Stimulated activated CD8-positive, alpha-beta memory T cell treated with anti-CD3 and anti-CD28 coated beads, Interleukin-4, amount 100 ng/mL, for 48 hours (primary cell): ENCODE results near the gene DLGAP5.

Source experiments
- DNase-seq: peaks from one replicate; pipeline ENCODE4 v3.0.0-alpha.2; 2020

Gene DLGAP5

DNA sequence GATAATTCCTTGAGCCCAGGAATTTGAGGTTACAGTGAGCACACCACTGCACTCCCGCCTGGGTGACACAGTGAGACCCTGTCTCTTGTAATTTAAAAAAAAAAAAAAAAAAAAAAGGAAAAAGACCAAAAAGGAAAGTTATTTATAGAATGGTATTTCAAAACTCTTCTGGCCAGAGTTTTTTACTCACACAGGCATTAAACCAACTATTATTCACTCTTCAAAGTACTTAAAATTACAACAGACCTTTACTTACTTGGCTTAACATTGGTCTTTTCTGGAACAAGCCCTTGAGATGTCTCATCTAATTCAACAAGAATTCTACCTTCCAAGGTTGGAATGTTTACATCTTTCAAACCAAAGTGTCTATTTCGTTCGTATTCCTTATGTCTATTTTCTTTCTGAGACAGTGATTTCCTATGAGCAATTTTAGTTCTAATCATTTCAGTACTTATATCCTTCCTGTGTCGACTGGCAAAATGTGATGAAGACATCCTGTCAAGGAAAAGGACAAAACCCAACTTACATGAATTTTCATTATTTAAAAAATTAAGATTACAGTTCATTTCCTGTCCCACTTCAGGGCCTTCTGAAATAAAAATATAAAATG, 2.6 kb downstream of the DLGAP5 start:
- no peak for DNase-seq

DNA sequence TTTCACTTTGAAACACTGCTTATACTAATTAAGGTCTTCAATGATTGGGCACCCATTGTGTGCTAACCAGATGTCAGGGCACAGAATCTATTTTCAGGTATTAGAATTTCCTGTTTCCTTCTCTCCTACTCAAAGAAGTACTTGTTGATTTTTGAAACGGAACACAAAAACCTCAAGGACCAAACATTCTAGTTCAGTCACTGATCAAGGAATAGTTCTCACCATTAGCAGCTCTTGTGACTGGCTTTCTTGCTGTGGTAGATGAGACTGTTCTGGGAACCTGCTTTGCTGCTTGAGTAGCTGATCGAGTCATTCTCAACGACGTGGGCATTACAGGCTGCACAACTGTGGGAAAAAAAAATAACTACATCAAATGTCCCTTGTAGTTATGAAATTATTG, 11.0 kb downstream of the DLGAP5 start:
- DNase-seq: no peak

DNA sequence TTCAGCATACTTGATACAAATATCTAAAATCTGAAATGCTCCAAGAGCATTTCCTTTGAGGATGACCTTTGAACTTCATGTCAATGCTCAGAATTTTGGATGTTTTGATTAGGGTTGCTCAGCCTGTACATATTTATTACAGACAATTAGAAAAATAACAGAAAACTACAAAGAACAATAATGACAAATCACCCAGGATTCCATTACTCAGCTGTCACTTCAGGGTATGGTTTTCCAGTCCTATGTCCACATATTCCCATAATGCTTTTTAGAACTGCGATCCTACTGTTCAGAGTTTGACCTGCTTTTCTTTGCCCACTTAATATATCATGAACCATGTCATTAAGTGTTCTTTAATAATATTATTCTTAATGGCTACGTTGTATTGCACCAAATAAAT, 11.4 kb downstream of the DLGAP5 start:
- DNase-seq: no peak

DNA sequence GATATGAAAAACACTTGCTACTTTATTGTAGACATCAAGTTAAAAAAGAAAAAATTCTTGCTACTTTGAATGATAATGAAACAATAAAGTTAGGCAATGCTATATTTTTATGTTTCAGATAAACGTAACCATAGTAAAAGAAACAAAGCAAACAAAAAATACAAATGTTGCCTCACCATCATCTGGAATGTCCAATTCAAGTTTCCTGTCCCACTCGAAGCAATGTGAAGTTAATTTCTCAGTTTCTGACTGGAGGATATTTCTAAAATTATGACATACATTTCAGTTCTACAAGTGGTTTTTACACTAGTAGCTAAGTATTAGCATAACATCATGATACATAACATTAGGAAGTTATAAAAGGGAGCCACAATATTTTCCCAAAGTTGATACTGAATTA, 20.9 kb downstream of the DLGAP5 start:
- no peak for DNase-seq

DNA sequence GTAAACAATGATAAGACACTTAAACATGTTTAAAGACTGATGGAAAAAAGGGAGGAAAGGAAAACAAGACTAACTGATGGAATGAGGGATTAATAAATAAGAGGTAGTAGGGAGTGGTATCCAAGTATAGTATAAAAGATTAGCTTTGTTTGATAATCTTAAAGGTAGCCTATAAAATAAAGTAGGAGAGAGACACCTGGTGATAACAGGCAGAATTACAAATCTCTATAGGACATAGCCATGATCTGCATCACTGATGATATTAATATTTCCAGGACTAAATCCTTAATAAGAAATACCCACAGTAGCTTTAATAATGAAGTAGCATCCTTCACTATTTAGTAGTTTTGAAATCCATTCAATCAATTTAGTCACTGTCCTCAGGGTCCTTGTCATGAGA, 30.4 kb downstream of the DLGAP5 start:
- no peak for DNase-seq

DNA sequence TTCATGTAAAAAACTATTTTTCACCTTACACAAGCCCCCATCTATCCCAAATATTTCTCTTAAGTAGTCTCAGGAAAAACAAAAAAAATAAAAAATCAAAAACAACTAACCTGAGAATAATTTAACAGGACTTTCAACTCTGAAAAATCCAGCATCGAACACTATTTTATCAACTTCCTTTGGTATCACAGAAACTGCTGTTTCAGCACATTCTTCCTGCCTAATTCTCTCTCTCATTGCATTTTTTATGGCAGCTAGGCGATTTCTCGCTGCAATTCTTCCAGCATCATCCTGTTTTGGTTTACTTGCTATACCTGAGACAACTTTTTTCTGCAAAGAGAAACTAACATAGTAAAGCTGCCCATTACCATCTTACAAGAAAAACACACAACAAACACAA, 33.0 kb downstream of the DLGAP5 start:
- DNase-seq: no peak

DNA sequence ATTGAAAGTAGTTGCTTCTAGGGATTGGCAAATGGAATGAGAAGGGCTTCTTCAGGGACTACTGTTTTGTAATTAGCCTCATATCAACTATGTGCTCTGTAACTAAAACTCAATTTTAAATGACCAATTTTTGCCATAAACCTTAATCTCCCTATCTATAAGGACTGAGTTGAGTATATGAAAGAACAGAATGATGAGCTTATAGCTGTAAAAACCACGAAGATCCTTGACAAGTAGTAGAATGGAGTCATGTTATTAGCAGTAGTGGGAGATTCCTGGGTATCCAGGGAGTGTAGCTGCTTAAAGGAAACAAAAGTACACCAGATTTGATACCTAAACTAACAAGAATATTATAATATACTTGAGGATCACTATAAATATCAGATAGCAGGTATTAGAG, 34.3 kb downstream of the DLGAP5 start:
- DNase-seq: no peak

DNA sequence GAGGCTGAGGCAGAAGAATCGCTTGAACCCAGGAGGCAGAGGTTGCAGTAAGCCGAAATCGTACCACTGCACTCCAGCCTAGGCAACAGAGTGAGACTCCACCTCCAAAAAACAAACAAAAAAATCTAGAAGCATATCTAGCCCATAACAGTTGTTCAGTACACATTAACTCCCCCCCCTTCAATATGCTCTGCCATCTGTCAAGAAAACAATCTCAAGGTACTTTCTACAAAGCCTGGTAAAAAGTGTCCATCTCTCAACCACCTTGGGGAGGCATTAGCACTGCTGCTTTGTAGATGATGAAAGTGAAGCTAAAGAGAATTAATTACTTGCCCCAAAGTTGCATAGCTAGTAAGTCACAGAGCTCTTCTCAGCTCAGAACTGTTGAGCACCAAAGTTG, 37.4 kb downstream of the DLGAP5 start:
- no peak for DNase-seq

DNA sequence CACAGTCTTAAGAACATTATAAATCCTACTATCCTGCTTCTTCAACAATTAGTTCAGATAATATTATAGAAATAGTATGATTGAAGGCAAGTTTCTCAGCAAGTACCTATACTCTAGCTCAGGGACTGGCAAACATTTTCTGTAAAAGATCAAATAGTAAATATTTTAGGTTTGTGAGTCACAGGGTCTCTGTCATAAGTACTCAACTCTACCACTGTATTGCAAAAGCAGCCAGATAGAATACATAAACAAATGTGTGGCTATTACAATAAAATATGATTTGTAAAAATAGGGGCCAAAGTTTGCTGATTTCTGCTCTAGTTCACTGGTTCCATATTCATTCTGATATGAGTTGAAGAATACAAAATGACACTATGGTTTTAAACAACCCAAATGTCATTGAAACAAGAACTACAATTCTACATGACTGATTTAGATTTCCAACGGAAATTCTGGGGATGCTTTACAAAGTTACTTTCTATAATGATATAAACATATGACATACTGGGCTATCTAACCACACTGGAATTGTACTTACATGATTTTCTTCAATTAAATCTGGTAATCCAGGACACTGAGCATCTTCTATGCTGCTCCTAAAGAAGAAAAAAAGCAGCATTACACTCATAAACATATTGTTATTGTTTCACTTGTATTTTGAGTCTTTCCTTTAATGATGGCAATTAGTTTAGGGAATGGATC, 39.2 kb downstream of the DLGAP5 start:
- DNase-seq: no peak

DNA sequence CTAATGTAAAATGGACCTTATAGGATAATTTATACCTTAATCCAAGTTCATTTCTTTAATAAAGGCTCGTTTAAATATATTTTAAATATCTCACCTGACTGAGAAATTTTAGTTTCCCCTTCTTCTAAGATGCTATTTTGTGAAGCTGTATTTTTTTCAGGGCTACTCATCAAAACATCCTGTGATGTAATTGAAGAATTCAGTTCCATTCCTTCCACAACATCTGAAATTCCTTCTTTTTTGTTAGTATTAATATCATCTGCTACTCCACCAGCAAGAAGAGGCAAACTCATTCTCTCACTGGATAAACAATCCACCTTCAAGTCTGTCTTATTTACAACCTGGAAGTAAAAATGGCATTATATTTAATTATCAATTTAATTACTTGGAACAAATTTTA, 39.8 kb downstream of the DLGAP5 start:
- no peak for DNase-seq

DNA sequence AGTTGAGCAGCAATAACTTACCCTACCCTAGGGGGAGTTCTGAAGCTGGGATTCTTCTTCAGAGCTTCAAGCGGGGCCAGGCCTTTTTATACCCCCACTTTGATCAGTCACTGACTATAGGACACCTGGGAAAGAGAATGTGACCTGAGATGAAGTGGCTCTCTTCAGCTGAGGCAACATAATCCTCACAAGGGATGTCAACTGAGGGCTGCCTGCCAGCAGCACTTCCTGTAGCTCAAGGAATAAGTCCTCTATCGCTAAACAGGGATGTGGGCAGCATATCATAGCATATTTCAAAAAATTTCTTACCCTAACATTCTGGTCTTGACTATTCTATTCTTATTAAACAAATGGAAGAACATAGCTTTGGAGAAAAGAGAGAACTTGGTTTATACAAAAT, 45.0 kb downstream of the DLGAP5 start:
- no peak for DNase-seq

DNA sequence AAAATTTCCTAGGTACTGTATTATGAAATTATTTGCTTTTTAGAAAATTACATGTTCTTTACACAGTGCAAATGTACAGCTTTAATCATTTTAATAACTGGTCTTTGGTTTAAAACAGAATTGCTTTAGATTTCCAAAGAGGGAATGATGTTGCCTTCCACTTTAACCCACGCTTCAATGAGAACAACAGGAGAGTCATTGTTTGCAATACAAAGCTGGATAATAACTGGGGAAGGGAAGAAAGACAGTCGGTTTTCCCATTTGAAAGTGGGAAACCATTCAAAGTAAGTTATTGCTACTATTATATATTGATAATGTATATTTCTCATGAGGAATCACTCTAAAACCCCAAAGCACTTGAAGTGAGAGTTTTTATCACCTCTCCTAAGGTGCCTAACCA, 48.9 kb downstream of the DLGAP5 start:
- DNase-seq: no peak

DNA sequence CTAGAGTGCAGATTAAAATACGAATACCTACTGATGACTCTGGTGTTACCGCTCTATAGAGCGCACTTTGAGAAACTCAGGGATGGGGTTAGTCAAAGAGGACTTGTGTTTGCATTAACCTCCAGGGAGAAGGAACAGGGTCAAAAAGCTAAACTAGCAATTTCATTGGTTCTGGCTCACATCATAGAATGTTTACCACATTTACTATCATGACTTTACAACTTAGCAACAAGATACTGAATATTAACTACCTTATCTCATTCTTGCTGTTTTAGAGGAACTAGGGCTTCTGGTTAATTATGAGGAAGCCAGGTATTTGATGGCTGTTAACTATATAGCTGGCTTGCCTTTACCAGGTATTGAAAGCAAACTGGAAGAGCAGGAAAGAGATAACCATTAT, 49.6 kb downstream of the DLGAP5 start:
- DNase-seq: no peak

DNA sequence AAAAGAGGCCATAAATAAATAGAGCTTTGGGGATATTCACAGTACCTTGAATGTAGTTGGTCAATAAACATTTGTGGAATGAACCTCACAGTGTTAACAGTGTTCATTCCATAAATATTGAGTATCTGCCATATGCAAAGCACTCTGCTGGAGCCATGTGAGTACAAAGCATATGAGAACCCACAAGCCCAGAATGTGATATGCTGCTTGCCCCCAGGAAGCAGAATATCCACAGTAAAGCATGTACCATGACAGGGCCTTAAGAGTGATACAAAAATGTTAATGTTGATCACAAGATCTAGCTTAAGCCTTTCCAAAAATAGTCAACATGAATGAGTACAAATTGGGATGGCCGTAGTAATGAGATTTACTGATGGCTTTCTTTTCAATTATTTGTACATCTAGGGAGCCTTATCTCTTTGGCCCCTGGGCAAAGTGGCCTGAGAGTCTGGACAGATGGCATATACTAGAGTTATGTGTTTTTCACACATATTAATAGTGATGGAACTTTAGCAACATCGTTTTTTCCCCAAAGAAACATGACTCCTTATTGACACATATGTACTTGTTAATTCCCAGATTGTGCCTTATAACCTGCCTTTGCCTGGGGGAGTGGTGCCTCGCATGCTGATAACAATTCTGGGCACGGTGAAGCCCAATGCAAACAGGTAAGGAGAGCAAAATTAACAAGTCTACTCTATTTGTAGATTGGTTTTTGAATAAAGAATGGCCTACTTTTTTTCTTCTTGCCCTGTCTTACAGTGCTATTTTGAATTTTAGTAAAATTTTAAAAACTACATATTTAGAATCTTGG, 51.5 kb downstream of the DLGAP5 start:
- no peak for DNase-seq

DNA sequence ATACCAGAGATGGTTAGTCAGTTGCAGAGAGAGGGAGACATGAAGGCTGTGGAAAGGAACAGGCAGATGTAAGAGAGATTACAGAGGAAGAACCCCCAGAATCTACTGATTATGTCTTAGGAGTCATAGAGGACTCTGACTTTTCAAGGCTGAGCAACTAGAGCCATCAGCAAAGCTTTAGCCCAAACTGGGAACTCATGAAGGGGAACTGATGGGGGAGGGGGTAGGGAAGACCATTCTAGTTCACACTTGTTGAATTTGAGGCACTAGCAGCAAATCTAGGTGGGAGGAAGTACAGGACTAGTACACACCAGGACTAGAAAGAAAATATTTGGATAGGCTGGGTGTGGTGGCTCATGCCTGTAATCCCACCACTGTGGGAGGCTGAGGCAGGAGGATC, 52.2 kb downstream of the DLGAP5 start:
- DNase-seq: no peak

DNA sequence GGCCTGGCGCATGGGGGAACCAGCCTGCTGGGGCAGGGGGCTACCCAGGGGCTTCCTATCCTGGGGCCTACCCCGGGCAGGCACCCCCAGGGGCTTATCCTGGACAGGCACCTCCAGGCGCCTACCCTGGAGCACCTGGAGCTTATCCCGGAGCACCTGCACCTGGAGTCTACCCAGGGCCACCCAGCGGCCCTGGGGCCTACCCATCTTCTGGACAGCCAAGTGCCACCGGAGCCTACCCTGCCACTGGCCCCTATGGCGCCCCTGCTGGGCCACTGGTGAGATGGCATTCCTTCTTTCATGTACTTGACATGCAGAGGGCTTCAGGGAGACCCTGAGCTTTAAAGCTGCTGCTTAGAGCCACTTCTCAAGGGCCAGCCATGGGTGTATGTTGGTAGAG, 53.3 kb downstream of the DLGAP5 start:
- no peak for DNase-seq

DNA sequence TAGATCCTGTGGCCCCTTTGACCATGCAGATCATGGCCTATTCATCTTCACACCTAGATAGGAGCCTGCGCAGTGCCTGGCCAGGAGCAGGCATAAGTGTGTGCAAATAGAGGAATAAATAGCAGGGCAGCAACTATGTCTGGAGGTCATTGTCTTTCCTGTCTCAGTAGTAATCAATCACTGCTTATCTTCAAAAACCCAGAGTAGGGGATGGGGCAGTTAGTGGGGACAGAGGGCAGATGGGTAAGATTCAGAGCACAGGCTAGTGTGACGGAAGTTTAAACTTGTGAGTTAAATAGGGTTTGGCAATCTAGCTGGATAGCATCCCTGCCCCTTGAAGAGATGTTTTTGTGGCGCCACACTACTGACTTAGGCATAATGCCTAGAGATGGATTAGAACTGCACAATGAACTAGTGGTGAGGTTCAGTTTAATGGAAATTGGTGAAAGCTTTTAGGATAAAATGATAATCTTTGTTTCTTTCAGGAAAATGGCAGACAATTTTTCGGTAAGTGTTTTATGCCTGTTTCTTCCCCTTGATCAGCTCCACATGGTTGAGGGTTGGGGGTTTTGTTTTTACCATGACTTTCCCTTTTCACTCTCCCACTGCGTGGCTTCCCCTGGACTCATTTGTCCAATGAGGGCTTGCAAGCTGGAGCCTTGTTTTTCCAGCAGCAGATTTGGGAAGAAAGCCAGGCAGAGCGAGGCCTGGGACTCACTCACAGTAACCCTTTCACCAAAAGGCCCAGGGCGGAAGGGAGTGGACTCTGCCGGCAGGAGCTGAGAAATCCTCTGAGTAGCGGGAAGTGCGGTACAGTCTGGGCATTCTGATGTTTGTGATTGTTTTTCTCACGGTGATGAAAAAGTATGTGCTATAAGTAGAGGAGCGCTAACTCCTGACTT, 54.2 kb downstream of the DLGAP5 start:
- DNase-seq: no peak

DNA sequence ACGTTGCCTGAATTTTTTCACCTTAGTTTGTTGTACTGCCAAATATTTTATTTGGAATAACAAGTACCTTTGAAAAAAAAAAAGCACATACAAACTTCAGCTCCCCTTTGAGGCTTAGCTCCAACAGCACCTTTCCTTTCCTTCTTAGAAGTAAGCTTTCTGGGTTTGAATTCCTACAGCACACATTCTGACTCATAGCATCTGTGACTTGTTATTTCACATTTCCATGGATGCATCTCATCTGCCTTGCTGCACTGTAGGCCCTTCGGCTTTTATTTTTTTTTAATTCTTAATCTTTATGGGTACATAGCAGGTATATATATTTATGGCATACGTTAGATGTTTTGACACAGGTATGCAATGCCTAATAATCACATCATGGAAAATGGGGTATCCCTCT, 55.1 kb downstream of the DLGAP5 start:
- no peak for DNase-seq

DNA sequence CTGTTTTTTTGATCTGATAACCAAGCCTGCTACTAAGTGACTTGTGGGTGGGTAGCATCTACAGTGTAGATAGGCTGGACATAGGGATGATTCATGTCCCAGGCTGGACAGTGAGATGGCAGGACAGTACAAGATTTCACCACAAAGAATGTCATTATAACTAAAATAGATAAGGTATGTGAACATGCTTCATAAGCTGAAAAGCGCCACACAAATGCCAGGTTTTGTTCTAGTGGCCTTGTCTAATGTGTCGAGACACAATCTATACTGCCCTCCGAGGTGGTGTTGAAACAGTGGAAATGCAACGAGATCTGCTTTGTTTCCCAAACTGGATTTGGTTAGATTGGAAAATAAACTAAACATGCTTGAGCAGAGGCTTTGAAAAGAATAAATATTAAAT, 58.0 kb downstream of the DLGAP5 start:
- DNase-seq: no peak

DNA sequence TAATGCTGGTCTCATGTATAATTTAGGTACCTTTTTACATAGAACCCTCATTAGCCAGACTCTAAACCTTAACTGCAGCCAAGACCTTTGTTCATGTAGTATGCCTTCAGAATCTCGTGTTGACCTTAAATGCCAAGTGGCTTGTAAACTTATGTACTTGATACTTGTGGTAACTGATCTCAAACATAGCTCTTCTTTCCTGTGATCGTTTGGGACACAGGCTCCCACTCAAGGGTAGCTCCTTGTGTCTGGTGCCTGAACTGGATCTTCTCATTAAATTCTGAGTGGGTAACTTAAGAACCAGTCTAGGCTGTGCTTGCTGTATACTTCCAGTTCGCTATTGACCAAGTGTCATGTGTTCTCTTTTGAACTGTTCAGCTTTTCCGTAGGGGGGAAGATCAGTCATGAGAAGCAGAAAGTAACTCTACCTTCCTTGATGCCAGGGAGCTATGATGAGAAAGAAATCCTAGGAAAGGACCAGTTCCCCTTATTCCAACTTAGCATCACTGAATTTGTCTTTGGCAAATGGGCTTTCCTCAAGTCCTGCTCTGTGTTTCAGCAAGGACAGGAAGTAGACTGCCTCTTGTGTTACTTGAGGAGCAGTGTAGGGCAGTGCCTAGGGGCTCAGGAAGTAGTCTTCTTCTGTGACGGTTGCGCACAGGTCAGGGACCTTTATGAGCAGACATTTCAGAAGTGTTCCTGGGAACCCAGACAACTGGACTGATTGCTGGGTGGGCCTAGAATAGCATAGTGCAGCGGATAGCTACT, 59.8 kb downstream of the DLGAP5 start:
- no peak for DNase-seq

DNA sequence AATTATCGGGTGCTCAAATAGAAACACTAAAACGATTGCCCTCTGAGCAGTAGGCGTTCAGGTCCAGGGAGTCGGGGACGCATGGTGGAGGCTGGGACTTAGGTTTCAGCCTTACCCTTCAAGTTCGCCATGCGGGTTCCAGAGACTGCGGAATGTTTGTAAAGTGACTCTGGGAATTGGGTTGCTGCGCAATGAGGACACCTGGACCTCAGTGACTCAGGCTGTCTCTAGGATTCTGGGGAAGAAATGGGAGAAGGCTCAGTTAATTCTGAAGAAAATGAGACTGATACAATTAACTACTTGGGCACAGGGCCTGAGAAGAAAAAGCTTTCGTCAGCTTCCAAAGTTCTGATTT, 61.2 kb downstream of the DLGAP5 start:
- DNase-seq: no peak

DNA sequence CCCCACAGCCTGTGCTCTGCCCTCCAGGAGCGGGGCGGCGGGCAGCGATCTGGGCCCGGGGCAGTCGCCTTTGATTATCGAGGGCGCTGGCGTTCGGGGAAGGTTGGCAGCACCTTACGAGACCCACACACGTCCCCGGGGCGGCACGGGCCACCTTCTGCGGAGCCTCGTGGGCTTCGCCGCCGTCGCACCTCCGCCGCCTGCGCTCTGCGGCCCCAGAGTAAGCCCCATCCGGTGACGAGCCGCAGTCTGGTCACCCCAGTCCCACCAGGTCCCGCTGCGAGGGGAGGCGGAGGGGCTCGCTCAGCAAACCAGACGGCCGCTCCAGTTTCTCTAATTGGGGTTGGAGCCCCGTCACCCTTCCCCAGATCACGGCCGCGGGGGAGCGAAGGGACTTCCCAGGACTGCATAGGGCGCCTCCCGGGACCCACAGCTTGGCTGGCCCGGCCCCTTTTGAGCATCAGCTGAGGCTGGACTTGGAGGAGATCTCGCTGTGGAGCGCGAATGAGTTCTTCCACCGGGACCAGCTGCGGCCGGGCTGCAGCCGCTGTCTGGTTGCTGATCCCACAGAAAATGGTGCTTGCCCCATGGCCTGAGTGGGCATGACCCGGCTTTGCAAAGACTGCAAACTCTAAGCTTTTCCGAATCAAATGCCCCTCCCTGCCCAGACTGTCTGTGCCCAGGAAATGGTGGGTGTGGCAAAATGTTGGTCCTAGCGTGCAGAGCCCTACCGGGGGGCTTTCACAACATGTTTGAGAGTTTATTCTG, 61.8 kb downstream of the DLGAP5 start:
- DNase-seq: peak; percentile 62
